Activated naive CD8-positive, alpha-beta T cell treated with anti-CD3 and anti-CD28 coated beads, Interleukin-2, amount 10 ng/mL, durations not matched to agents 7 days and 5 days (primary cell): Measurements from ENCODE around the gene CAMK1. TPM values are rescaled to one million over a fixed set of nuclear protein-coding genes. Genes with fewer than 3 reads are reported as not detected.

Experiments
- ATAC-seq: fragments of 150-1000 bp; cut with Tn5 transposase; one replicate; pipeline ENCODE4 v1.10.0; 2021; ENCODE audit warnings: low read depth, moderate library complexity
- POLR2A ChIA-PET: fragments of 350-600 bp; sonication (Branson Sonifier 250); formaldehyde crosslinking; loops from one replicate; lab custom pipeline; 2021; ENCODE audit warnings: antibody characterized with exemption; lab: Charles Lee
- DNase-seq: peaks from one replicate; pipeline ENCODE4 v3.0.0; 2021
- H3K27ac Mint-ChIP-seq: one replicate; pipeline ENCODE4 v1.8.0; 2022; ENCODE audit warnings: mild to moderate bottlenecking, mixed read lengths
- H3K27me3 Mint-ChIP-seq: one replicate; pipeline ENCODE4 v1.8.0; 2022; ENCODE audit warnings: mild to moderate bottlenecking, moderate library complexity, mixed read lengths
- H3K36me3 Mint-ChIP-seq: one replicate; pipeline ENCODE4 v1.8.0; 2021; ENCODE audit warnings: mild to moderate bottlenecking, mixed read lengths
- H3K4me1 Mint-ChIP-seq: one replicate; pipeline ENCODE4 v1.8.0; 2021; ENCODE audit warnings: mixed read lengths
- H3K4me3 Mint-ChIP-seq: one replicate; pipeline ENCODE4 v1.8.0; 2022; ENCODE audit warnings: mild to moderate bottlenecking, moderate library complexity, mixed read lengths
- H3K9me3 Mint-ChIP-seq: one replicate; pipeline ENCODE4 v1.8.0; 2021; ENCODE audit warnings: mixed read lengths
- total RNA-seq, 2 experiments: library from RNA; stranded (reverse); gene quantifications; one replicate each; pipeline ENCODE4 v1.2.3, GENCODE V29; 2021

The CAMK1 gene
- total RNA-seq, 2 experiments from 2014 or later, result 25.2 to 26.9 TPM

DNA sequence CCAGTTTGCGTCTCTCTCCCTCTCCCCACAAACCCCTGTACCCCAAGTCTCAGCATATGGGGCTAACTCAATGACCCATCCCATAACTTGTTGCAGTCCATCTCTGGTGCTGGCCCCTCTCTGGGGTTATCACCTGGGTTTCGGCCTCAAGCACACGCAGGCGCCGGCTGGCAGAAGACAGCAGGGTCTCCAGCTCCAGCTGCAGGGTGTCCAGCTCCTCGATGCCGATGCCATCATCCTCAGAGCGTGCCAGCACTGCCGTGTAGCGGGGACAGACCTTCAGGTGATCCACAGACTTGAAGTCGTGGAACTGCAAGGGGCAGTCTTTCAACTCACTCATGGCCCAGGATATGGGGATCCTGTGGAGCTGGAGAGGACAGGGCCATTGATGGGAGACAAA is 21.4 kb upstream of the CAMK1 start:
- Mint-ChIP-seq H3K27me3 (no peaks in the 10 kb centered on the region), H3K9me3 (no peaks in the 10 kb centered on the region), H3K27ac (peak overlapping the region; percentile 100), H3K4me3 (peak overlapping the region; percentile 99), H3K4me1 (peaks cover 51% of the 10 kb centered on the region), H3K36me3 (peaks cover 51% of the 10 kb centered on the region)
- DNase-seq (no peak), ATAC-seq (no peak)
- POLR2A ChIA-PET, result interaction anchor here (0.6 to 2.0 kb wide), 4 partner anchors 9 to 144 kb away, joined by 3 to 7 read pairs (median 5); no protein-coding TSS in a partner anchor

DNA sequence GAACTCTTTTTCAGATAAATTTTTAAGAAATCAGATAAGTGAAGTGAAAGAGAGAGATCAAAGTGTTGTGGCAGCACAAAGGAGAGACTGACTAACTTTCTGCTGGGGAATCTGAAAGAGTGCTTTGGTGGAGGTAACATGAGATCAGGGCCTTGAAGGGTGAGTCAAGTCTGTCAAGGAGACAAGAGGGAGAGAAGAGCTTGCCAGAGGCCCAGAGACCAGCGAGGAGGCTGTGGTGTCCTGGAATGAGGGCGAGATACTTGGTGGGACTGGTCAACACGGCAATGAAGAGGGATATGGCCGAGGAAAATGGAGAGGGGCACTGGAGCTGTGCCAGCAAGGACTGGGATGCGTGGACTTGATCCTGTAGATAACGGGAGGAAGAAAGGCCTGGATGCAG is 18.0 kb upstream of the CAMK1 start:
- DNase-seq (no peak), ATAC-seq (no peak)
- Mint-ChIP-seq H3K4me3 (peak overlapping the region; percentile 7), H3K27ac (peak overlapping the region; percentile 73), H3K36me3 (peaks cover 43% of the 10 kb centered on the region), H3K4me1 (peaks cover 40% of the 10 kb centered on the region), H3K9me3 (no peaks in the 10 kb centered on the region), H3K27me3 (no peaks in the 10 kb centered on the region)
- POLR2A ChIA-PET, result no interaction called here

DNA sequence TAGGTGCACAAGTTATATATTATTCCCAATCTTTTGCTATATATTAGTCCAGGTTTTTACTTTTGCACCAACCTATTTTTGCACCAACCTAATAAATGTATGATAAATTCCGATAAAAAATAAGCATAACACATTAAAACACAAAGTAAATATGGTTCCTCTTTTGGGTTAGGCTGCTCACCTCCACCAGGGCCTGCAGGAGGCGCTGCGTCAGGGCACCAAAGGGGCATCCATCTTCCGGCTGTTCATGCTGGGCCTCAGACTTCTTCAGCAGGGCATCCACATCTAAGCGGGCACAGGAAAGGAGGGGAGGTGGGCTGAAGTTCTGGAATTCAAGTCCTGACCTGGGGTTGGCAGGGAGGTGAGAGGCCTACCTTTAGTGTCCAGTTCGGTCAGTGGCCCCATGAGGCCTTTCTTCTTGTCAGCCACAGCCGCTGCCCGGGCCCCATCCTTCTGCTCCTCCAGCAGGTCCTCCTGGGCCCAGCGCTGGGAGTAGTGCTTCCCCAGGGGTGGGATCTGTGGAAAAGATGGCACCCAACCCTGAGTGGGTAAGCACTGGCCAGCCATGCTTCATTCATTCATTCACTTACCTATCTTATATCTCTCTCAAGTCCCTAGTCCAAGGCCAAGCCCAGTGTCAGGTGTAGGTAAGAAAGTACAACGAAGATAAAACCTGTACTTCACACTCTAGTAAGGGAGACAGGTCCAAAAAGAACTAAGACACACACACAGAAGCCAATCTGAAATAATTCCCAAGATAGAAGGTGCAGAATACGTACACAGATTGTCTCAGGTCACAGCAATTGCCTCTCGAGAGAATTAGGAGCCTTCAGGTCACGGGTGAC is 17.3 kb upstream of the CAMK1 start:
- no peaks in the 10 kb centered on the region for H3K27me3 Mint-ChIP-seq
- peaks cover 48% of the 10 kb centered on the region for H3K36me3 Mint-ChIP-seq
- no peaks in the 10 kb centered on the region for H3K9me3 Mint-ChIP-seq
- H3K27ac Mint-ChIP-seq, result peak overlapping the region; percentile 73
- no peak overlapping the region for H3K4me3 Mint-ChIP-seq
- H3K4me1 Mint-ChIP-seq, result peaks cover 44% of the 10 kb centered on the region
- ATAC-seq, result no peak
- POLR2A ChIA-PET, result no interaction called here
- DNase-seq, result no peak

DNA sequence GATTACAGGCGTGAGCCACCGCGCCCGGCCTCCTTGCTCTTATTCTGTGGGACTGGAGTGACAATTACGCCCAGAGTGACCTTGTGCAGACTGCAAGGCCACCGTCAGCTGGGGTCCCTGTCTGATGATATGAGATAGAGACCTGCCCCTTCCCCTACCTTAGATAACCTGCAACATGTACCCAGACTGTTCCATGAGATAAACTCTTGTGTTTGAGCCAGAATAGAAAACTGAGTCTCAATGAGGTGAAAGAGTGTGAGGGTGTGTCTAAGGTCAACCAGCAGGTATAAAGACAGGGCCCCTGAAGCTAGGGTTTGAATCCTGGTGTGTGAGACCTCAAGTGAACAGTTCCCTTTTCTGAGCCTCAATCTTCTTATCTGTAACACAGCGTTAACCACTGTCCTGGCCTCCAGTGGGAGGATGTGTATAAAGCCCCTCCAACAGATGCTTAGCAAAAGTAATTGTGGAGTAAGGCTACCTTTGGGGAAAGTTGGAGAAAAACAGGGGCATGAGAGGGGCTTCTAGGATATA is 16.5 kb upstream of the CAMK1 start:
- Mint-ChIP-seq H3K4me3 (no peak overlapping the region), H3K27ac (no peak overlapping the region), H3K9me3 (no peaks in the 10 kb centered on the region), H3K36me3 (peaks cover 47% of the 10 kb centered on the region), H3K4me1 (peaks cover 42% of the 10 kb centered on the region), H3K27me3 (no peaks in the 10 kb centered on the region)
- ATAC-seq (no peak), DNase-seq (no peak)
- POLR2A ChIA-PET, result interaction anchor here (0.7 to 0.9 kb wide), 2 partner anchors 19 to 497 kb away, joined by 3 read pairs; no protein-coding TSS in a partner anchor

DNA sequence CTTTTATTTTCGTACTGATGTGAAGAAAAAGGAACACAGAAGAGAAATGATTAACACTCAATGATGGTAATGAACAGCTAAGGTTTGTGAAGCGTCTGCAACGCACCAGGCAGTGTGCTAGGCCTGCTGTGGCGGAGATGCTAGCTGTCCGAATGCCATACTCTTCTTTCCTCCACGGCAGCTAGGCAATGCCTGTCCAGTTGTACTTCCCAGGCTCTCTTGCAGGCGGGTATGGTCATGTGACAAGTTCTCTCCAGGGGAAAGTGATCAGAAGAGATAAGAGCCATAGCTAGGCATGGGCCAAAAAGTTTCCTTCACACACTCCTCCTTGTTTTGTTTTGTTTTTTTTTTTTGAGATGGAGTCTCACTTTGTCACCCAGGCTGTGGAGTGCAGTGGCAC is 15.9 kb upstream of the CAMK1 start:
- POLR2A ChIA-PET, result interaction anchor here (0.7 to 0.9 kb wide), 2 partner anchors 19 to 498 kb away, joined by 3 read pairs; no protein-coding TSS in a partner anchor
- Mint-ChIP-seq H3K27me3 (no peaks in the 10 kb centered on the region), H3K4me1 (peaks cover 41% of the 10 kb centered on the region)

DNA sequence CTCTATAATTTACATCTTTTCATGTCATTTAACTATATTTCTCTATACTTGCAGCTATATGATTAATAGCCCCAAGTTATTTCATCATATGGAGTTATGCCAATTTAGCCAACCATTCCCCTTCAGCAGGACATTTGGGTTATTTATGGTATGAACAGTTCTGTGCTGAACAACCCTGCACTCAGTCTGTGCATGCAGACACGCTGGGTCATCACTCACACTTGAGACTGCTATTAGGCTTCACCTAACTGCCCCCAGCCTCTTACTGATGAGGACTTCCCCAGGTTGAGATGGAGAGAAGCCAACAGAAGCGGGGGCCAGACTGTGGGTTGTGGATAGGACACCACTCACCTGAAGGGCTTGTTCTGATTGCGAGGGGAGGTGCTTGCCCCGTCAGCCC is 15.2 kb upstream of the CAMK1 start:
- Mint-ChIP-seq H3K27me3 (no peaks in the 10 kb centered on the region), H3K27ac (no peak overlapping the region), H3K4me1 (peaks cover 42% of the 10 kb centered on the region), H3K36me3 (peaks cover 42% of the 10 kb centered on the region), H3K9me3 (no peaks in the 10 kb centered on the region), H3K4me3 (no peak overlapping the region)
- DNase-seq (no peak), ATAC-seq (no peak)
- POLR2A ChIA-PET, result interaction anchor here (0.9 kb wide), 1 partner anchor 18 kb away, joined by 3 read pairs; no protein-coding TSS in a partner anchor

More for the DNA sequence above, 15.9 kb upstream of the CAMK1 start:
- Mint-ChIP-seq H3K9me3 (no peaks in the 10 kb centered on the region), H3K27ac (peak overlapping the region; percentile 12), H3K4me3 (no peak overlapping the region), H3K36me3 (peaks cover 47% of the 10 kb centered on the region)
- ATAC-seq (no peak), DNase-seq (no peak)

DNA sequence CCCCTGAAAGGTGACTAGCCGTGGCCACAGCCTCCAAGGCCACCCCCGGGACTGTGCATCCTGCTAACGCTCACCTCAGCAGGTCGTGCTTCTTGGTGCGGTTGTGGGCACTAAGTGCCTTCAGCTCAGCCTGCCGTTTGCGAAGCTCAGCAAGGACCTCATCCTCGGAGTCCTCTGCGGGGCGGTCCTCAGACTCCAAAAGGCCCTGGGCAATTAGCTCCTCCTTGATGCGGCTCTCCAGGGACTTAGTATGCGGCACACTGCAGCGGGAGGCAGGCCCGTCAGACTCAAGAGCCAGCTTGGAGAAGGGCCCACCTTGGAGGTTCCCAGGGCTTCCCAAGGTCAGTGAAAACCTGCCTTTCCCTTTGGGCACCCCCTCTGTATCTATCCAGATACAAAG is 14.2 kb upstream of the CAMK1 start:
- no peaks in the 10 kb centered on the region for H3K9me3 Mint-ChIP-seq
- no peak for DNase-seq
- H3K27me3 Mint-ChIP-seq, result no peaks in the 10 kb centered on the region
- no peak for ATAC-seq
- H3K4me3 Mint-ChIP-seq, result no peak overlapping the region
- peaks cover 47% of the 10 kb centered on the region for H3K4me1 Mint-ChIP-seq
- H3K27ac Mint-ChIP-seq, result no peak overlapping the region
- POLR2A ChIA-PET, result interaction anchor here (1.1 kb wide), 1 partner anchor 16 kb away, joined by 4 read pairs; no protein-coding TSS in a partner anchor
- peaks cover 33% of the 10 kb centered on the region for H3K36me3 Mint-ChIP-seq

DNA sequence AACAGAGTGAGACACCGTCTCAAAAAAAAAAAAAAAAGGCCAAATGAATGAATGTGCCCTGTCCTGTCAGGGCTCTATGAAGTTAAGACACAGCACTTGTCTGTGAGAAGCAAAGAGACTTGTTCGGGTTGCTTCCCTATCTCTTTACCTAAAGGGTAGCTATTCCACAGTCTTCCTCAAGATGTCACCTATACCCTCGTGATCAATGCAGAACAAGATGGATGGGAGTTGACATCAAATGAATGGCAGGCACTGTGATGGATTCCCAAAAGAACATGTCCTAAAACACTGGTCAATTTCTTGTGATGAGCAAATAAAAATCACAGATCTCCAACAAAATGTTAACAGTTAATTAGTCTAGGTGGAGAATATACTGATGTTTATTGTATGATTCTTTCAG is 13.0 kb upstream of the CAMK1 start:
- Mint-ChIP-seq H3K36me3 (peaks cover 27% of the 10 kb centered on the region), H3K4me3 (no peak overlapping the region), H3K27ac (no peak overlapping the region), H3K9me3 (no peaks in the 10 kb centered on the region), H3K27me3 (no peaks in the 10 kb centered on the region), H3K4me1 (peaks cover 56% of the 10 kb centered on the region)
- ATAC-seq (no peak), DNase-seq (no peak)
- POLR2A ChIA-PET, result interaction anchor here (0.6 to 6.8 kb wide), 6 partner anchors 8 to 204 kb away, joined by 3 to 47 read pairs (median 4); partner anchors contain the start of genes ARPC4, CAMK1, EMC3 and TADA3

DNA sequence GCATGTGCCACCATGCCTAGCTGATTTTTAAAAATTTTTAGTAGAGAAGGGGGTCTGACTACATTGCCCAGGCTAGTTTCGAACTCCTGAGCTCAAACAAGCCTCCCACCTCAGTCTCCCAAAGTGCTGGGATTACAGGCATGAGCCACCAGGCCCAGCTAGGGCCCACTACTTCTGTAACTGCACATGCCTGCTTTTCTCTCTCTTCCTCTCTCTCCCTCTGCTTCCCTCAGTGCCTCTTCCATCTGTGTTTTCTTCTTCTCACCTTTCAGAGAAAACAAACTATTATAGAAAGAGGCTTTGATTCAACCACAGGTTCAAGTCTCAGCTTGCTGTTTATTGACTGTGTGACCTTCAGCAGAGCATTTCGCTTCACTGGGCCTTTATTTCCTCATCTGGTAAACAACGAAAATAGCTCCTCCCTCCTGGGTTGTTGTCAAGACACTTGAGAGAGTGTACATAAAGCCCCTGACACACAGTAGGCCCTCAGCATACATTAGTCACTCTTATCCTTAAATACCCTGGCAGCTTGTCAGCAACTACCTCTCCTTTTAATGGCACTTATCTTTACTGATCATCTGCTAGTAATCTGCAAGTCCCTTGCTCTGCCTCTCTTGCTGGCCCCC is 12.3 kb upstream of the CAMK1 start:
- peaks cover 55% of the 10 kb centered on the region for H3K4me1 Mint-ChIP-seq
- H3K36me3 Mint-ChIP-seq, result peaks cover 20% of the 10 kb centered on the region
- H3K27me3 Mint-ChIP-seq, result no peaks in the 10 kb centered on the region
- H3K4me3 Mint-ChIP-seq, result no peak overlapping the region
- ATAC-seq (no peak), DNase-seq (no peak)
- no peaks in the 10 kb centered on the region for H3K9me3 Mint-ChIP-seq
- POLR2A ChIA-PET, result interaction anchor here (0.6 to 6.8 kb wide), 8 partner anchors 8 to 58 kb away, joined by 3 to 47 read pairs (median 5); partner anchors contain the start of genes ARPC4, CAMK1, OGG1 and TADA3
- peak overlapping the region; percentile 73 for H3K27ac Mint-ChIP-seq

DNA sequence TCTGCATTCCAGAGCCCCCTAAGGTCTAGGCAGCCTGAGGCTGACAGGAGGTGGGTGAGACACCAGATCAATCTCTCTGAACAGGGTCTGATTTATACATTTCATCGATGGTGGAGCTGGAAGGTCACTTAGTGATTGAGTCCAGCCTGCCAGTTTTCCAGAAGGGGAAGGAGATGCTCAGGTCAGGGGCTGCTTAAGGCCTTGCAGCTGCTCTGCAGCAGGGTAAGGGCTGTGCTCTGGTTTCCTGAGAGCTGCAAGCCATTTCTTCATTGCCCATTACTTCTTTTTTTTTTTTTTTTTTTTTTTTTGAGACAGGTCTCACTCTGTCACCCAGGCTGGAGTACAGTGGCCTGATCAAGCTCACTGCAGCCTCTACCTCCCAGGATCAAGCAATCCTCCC is 11.8 kb upstream of the CAMK1 start:
- no peak for ATAC-seq
- Mint-ChIP-seq H3K4me1 (peaks cover 59% of the 10 kb centered on the region), H3K27me3 (no peaks in the 10 kb centered on the region), H3K27ac (peak overlapping the region; percentile 73), H3K4me3 (no peak overlapping the region), H3K36me3 (peaks cover 18% of the 10 kb centered on the region), H3K9me3 (no peaks in the 10 kb centered on the region)
- no peak for DNase-seq
- POLR2A ChIA-PET, result interaction anchor here (0.7 to 6.8 kb wide), 8 partner anchors 9 to 384 kb away, joined by 3 to 47 read pairs (median 6); partner anchors contain the start of genes ARPC4, CAMK1, OGG1 and SETD5

DNA sequence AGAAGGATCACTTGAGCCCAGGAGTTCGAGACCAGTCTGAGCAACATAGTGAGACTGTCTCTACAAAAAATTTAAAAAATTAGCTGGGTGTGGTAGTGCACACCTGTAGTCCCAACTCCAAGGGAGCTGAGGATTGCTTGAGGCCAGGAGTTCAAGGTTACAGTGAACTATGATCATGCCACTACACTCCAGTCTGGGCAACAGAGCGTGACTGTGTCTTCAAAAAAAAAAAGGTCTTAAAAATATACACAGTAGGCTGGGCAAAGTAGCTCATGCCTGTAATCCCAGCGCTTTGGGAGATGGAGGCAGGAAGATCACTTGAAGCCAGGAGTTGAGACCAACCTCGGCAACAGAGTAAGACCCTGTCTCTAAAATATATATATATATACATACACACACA is 11.2 kb upstream of the CAMK1 start:
- POLR2A ChIA-PET, result interaction anchor here (0.7 to 6.8 kb wide), 11 partner anchors 10 to 417 kb away, joined by 3 to 47 read pairs (median 7); partner anchors contain the start of genes ARPC4, BRPF1, CAMK1 and CRELD1

DNA sequence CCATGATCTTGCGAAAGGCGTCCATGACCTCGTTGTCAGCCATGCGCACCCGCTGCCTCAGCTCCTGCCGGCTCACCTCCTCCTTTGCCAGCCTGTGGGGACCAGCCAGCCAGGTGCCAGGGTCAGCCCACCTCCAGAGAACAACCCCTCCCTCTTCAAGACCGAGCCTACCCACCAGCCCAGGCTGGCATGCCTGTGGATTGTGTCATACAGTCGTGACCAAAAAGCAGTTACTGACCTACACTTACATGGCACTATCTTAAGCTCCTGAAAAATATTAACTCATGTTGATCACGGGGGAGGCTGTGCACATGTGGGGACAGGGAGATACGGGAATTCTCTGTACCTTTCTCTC is 10.7 kb upstream of the CAMK1 start:
- DNase-seq (no peak), ATAC-seq (peak; percentile 6)
- Mint-ChIP-seq H3K36me3 (peaks cover 17% of the 10 kb centered on the region), H3K27ac (peak overlapping the region; percentile 94), H3K27me3 (peaks cover 2% of the 10 kb centered on the region), H3K9me3 (no peaks in the 10 kb centered on the region), H3K4me3 (peak overlapping the region; percentile 67), H3K4me1 (peaks cover 62% of the 10 kb centered on the region)
- POLR2A ChIA-PET, result interaction anchor here (0.8 to 6.8 kb wide), 11 partner anchors 11 to 417 kb away, joined by 3 to 47 read pairs (median 6); partner anchors contain the start of genes ARPC4, BRPF1, CAMK1 and CRELD1

More for the DNA sequence above, 11.2 kb upstream of the CAMK1 start:
- Mint-ChIP-seq H3K27ac (peak overlapping the region; percentile 94), H3K4me1 (peaks cover 62% of the 10 kb centered on the region), H3K9me3 (no peaks in the 10 kb centered on the region), H3K27me3 (peaks cover 2% of the 10 kb centered on the region), H3K4me3 (peak overlapping the region; percentile 67), H3K36me3 (peaks cover 21% of the 10 kb centered on the region)
- no peak for DNase-seq
- no peak for ATAC-seq
